HG03575 (cell line): ENCODE measurements around the gene ATP10A.

ENCODE experiments used
- ATAC-seq: cut with Tn5 transposase; IDR thresholded peaks from one replicate; pipeline ENCODE4 v1.9.1; 2021; ENCODE audit not compliant: unreplicated experiment, insufficient number of reproducible peaks, low FRiP score; ENCODE audit errors: extremely low read depth

Gene ATP10A

GRCh38 chr15:25703726-25704125, 159.4 kb downstream of the ATP10A start:
- ATAC-seq, result no peak

- ATAC-seq, result no peak
These were observed 161.2 kb downstream of the ATP10A start for GRCh38 chr15:25701721-25702465.

GRCh38 chr15:25700916-25701315, 162.2 kb downstream of the ATP10A start:
- no peak for ATAC-seq

- ATAC-seq, result no peak
These were observed 165.5 kb downstream of the ATP10A start for GRCh38 chr15:25697586-25697985.

- ATAC-seq, result no peak
These were observed 167.0 kb downstream of the ATP10A start for GRCh38 chr15:25695875-25696760.

- ATAC-seq, result no peak
These were observed 168.3 kb downstream of the ATP10A start for GRCh38 chr15:25694823-25695312.

- no peak for ATAC-seq
These were observed 168.9 kb downstream of the ATP10A start for GRCh38 chr15:25694239-25694584.

GRCh38 chr15:25693321-25694238, 169.5 kb downstream of the ATP10A start:
- ATAC-seq, result no peak

GRCh38 chr15:25691544-25692430, 171.3 kb downstream of the ATP10A start:
- ATAC-seq, result no peak

GRCh38 chr15:25690673-25691543, 172.2 kb downstream of the ATP10A start:
- ATAC-seq, result no peak

GRCh38 chr15:25689592-25689991, 173.5 kb downstream of the ATP10A start:
- no peak for ATAC-seq

GRCh38 chr15:25688166-25688565, 175.0 kb downstream of the ATP10A start:
- no peak for ATAC-seq

- ATAC-seq, result no peak
These were observed 175.4 kb downstream of the ATP10A start for GRCh38 chr15:25687689-25688088.

- no peak for ATAC-seq
These were observed 175.9 kb downstream of the ATP10A start for GRCh38 chr15:25687276-25687675.

GRCh38 chr15:25686780-25687179, 176.3 kb downstream of the ATP10A start:
- no peak for ATAC-seq

- no peak for ATAC-seq
These were observed 178.4 kb downstream of the ATP10A start for GRCh38 chr15:25684521-25685431.
